Esophagus muscularis mucosa (tissue), 4 donors: ENCODE data around the gene LINGO4. TPM values are rescaled to one million over a fixed set of nuclear protein-coding genes. Genes with fewer than 3 reads are reported as not detected.
A peak's percentile ranks its signal among the peaks of the same experiment; 100 is the strongest.

Experiments used
- DNase-seq: peaks from one replicate; pipeline ENCODE4 v3.0.0-alpha.2; 2017; ENCODE audit errors: extremely low spot score
- H3K27ac ChIP-seq, 4 donors: fragments of 200-600 bp; sonication (generic); replicated peaks in 1 of 4; 1 replicate in 3 of 4; 2 replicates in 1 of 4; pipeline ENCODE4 v1.5.1; 2016 to 2019; ENCODE audit warnings: mild to moderate bottlenecking in 1 of 4
- H3K27me3 ChIP-seq, 4 donors: fragments of 200-600 bp; sonication (generic); one replicate each; pipeline versions ENCODE4 v1.5.1 to v1.6.0; 2016 to 2019
- H3K36me3 ChIP-seq, 4 donors: fragments of 200-600 bp; sonication (generic); one replicate each; pipeline ENCODE4 v1.5.1; 2016 to 2019
- H3K4me1 ChIP-seq, 4 donors: fragments of 200-600 bp; sonication (generic); one replicate each; pipeline ENCODE4 v1.5.1; 2016 to 2019
- H3K4me3 ChIP-seq, 4 donors: fragments of 200-600 bp; sonication (generic); 1 replicate in 2 of 4; 2 replicates in 2 of 4; pipeline ENCODE4 v1.5.1; 2016 to 2019; ENCODE audit warnings: mild to moderate bottlenecking in 4 of 4, moderate library complexity in 1 of 4
- H3K9me3 ChIP-seq, 4 donors: fragments of 200-600 bp; sonication (generic); 1 replicate in 3 of 4; 2 replicates in 1 of 4; pipeline ENCODE4 v1.5.1; 2016 to 2019
- EP300 ChIP-seq: sonication (generic); formaldehyde crosslinking; IDR thresholded peaks from one replicate; pipeline ENCODE4 v1.6.1; 2017; ENCODE audit warnings: antibody characterized with exemption
- POLR2A ChIP-seq: fragments of 450-650 bp; IDR thresholded peaks from one replicate; pipeline ENCODE4 v1.6.1; 2017; ENCODE audit warnings: antibody characterized with exemption, moderate library complexity, mild to moderate bottlenecking, low read depth
- POLR2AphosphoS5 ChIP-seq, 2 donors: sonication (generic); formaldehyde crosslinking; IDR thresholded peaks; one replicate each; pipeline ENCODE4 v1.6.1; 2017; ENCODE audit warnings: antibody characterized with exemption in 2 of 2
- WGBS: methylation state at CpG from one replicate; pipeline ENCODE4 v1.1.5; 2018; 5-methylcytosine and 5-hydroxymethylcytosine counted together
- intact Hi-C: fragments of 100-400 bp; cut with DNase I; formaldehyde crosslinking; loops from one replicate; pipeline ENCODE4 v1.15.1; 2023
- total RNA-seq, 4 donors: library from RNA; depleted of rRNA; stranded (reverse); fragments of >200 nt; gene quantifications; one replicate each; pipeline versions ENCODE4 v1.1.0 to v1.2.1, GENCODE V29; 2016
- TF ChIP-seq, protein P1 (sequence below), 3 experiments: fragments of 200-600 bp in 2 of 3; fragments of 450-650 bp in 1 of 3; sonication (generic) in 2 of 3; IDR thresholded peaks; one replicate each; pipeline ENCODE4 v1.5.1; 2017 to 2019; ENCODE audit warnings: antibody characterized with exemption in 3 of 3, mild to moderate bottlenecking in 2 of 3, moderate library complexity in 1 of 3

Gene LINGO4
- total RNA-seq, 4 donors from 2014 or later: not detected

DNA sequence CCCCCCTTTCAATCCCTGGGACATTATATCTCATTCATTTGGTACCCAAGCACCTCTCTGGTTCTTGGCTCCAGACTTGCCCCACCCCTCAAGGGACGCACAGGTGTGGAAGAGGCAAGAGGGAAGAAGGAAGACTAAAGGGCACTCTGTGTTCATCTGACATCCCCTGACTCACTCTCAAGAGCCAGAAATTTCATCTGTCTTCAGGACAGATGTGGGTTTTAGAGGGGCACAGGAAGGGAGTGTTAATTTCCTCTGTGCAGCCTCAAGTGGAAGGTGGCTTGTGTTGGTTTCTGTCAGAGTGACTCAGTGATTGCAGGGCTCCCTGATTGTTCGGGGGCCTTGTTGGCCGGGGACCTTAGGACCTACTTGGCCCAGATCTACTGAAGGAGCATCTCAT lies 32.0 kb upstream of the LINGO4 start:
- intact Hi-C loops: loop anchor here (10.0 kb wide), 1 partner anchor 72 kb away; the partner anchor contains the start of gene MRPL9
- WGBS: 63% methylated on average over 2 of the region's 3 CpGs
- Histone ChIP-seq H3K27ac (no peak overlapping the region), H3K36me3 (no peaks in the 10 kb centered on the region), H3K27me3 (peaks cover 8 to 69% (median 21%) of the 10 kb centered on the region in 4 donors), H3K4me1 (peaks cover 25 to 40% (median 39%) of the 10 kb centered on the region in 4 donors), H3K4me3 (no peak overlapping the region), H3K9me3 (no peaks in the 10 kb centered on the region)
- TF ChIP-seq POLR2AphosphoS5 (IDR thresholded peaks at IDR 0.05): no peak
- no peak for TF ChIP-seq POLR2A
- TF ChIP-seq EP300: no peak
- no peak for DNase-seq

DNA sequence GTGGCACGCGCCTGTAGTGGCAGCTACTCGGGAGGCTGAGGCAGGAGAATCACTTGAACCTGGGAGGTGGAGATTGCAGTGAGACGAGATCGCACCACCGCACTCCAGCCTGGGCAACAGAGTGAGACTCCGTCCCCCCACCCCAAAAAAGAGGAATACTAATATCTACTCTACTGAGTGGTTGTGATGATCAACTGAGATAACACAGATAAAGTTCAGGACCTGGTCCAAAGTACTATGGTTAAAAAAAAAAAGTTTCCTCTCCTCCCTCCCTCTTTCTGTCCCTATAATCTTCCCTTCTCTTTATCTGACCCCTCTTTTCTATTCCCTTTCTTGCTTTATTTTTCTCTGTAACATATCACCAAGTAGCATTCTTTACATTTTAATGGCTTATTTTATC lies 30.4 kb upstream of the LINGO4 start:
- Histone ChIP-seq H3K27me3 (peaks cover 8 to 72% (median 21%) of the 10 kb centered on the region in 4 donors), H3K27ac (no peak overlapping the region), H3K36me3 (no peaks in the 10 kb centered on the region), H3K4me1 (peaks cover 26 to 40% (median 39%) of the 10 kb centered on the region in 4 donors), H3K9me3 (no peaks in the 10 kb centered on the region), H3K4me3 (no peak overlapping the region)
- TF ChIP-seq EP300 (no peak), POLR2AphosphoS5 (IDR thresholded peaks at IDR 0.05) (no peak), POLR2A (no peak)
- TF ChIP-seq, protein P1, sequence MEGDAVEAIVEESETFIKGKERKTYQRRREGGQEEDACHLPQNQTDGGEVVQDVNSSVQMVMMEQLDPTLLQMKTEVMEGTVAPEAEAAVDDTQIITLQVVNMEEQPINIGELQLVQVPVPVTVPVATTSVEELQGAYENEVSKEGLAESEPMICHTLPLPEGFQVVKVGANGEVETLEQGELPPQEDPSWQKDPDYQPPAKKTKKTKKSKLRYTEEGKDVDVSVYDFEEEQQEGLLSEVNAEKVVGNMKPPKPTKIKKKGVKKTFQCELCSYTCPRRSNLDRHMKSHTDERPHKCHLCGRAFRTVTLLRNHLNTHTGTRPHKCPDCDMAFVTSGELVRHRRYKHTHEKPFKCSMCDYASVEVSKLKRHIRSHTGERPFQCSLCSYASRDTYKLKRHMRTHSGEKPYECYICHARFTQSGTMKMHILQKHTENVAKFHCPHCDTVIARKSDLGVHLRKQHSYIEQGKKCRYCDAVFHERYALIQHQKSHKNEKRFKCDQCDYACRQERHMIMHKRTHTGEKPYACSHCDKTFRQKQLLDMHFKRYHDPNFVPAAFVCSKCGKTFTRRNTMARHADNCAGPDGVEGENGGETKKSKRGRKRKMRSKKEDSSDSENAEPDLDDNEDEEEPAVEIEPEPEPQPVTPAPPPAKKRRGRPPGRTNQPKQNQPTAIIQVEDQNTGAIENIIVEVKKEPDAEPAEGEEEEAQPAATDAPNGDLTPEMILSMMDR (IDR thresholded peaks at IDR 0.05): no peak
- 96% methylated on average over 7 of the region's 7 CpGs for WGBS
- DNase-seq: no peak
- intact Hi-C loops: loop anchor here (10.0 kb wide), 1 partner anchor 71 kb away; the partner anchor contains the start of gene MRPL9

DNA sequence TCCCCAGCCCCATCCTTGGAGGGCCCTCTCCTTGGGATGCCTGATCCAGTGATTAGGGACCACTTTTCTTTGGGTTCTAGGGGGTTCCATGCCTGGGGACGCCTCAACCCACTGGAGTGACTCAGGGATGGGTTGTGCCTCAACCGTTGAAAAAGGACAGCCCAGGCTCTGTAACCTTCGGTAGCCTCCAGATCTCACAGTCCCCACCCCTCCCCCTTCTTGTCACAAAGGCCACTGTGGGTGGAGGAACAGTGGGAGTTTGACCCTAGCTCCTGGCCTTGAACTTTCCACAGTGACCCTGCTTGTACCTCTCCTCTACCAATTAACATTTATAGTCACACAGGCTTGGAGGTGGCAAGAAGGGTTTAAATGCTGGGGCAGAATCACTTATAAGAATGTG lies 29.0 kb upstream of the LINGO4 start:
- H3K27ac ChIP-seq: no peak overlapping the region
- WGBS: 57% methylated on average over 3 of the region's 3 CpGs
- DNase-seq: no peak
- H3K4me1 ChIP-seq: peaks cover 26 to 32% (median 31%) of the 10 kb centered on the region in 4 donors
- H3K27me3 ChIP-seq: peaks cover 8 to 63% (median 13%) of the 10 kb centered on the region in 4 donors
- TF ChIP-seq, protein P1 (IDR thresholded peaks at IDR 0.05): no peak
- TF ChIP-seq POLR2A: no peak
- no peak for TF ChIP-seq POLR2AphosphoS5 (IDR thresholded peaks at IDR 0.05)
- no peak for TF ChIP-seq EP300
- no peaks in the 10 kb centered on the region for H3K36me3 ChIP-seq
- intact Hi-C loops: loop anchor here (10.0 kb wide), 1 partner anchor 69 kb away; the partner anchor contains the start of gene MRPL9
- no peaks in the 10 kb centered on the region for H3K9me3 ChIP-seq
- no peak overlapping the region for H3K4me3 ChIP-seq

DNA sequence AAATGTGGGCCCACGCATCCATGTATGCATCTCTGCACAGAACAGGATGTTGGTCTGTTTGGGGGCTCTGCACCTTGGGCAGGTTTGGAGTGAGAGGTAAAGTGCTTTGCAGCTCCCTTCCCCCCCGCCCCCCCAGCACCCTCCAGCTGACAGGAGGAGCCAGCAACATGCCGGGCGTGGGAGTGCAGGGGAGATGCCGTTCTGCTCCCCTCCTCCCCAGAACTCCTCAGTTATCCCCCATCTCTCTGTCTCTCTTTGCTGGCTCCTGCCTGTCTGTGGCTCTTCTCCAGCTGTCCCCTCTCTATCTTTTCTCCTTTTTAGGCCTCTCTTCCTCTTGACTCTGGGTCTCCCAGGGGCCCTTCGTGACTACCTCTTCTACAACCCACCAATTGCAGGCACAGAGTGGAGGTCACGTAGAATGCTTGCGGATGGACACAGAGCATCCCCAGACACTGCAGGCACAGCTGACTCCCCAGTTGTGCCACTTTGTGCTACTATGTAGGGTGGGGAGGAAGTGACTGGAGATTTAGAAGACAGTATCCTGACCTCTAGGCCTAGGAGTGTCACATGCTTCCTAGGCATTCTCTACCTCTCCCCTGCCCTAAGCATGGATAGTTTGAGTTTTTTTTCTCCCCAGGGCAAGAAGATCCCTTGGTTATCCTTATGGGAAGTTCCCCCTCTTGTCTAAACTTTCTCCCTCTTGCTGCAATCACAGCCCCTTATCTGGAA lies 28.1 kb upstream of the LINGO4 start:
- DNase-seq: no peak
- Histone ChIP-seq H3K4me1 (peaks cover 19 to 32% (median 31%) of the 10 kb centered on the region in 4 donors), H3K4me3 (no peak overlapping the region), H3K27me3 (peaks cover 4 to 54% (median 5%) of the 10 kb centered on the region in 4 donors), H3K27ac (no peak overlapping the region), H3K9me3 (no peaks in the 10 kb centered on the region), H3K36me3 (no peaks in the 10 kb centered on the region)
- WGBS: 89% methylated on average over 7 of the region's 8 CpGs
- intact Hi-C loops: loop anchor here (10.0 kb wide), 1 partner anchor 69 kb away; the partner anchor contains the start of gene MRPL9
- no peak for TF ChIP-seq EP300
- TF ChIP-seq, protein P1 (IDR thresholded peaks at IDR 0.05): no peak
- no peak for TF ChIP-seq POLR2A
- no peak for TF ChIP-seq POLR2AphosphoS5 (IDR thresholded peaks at IDR 0.05)

DNA sequence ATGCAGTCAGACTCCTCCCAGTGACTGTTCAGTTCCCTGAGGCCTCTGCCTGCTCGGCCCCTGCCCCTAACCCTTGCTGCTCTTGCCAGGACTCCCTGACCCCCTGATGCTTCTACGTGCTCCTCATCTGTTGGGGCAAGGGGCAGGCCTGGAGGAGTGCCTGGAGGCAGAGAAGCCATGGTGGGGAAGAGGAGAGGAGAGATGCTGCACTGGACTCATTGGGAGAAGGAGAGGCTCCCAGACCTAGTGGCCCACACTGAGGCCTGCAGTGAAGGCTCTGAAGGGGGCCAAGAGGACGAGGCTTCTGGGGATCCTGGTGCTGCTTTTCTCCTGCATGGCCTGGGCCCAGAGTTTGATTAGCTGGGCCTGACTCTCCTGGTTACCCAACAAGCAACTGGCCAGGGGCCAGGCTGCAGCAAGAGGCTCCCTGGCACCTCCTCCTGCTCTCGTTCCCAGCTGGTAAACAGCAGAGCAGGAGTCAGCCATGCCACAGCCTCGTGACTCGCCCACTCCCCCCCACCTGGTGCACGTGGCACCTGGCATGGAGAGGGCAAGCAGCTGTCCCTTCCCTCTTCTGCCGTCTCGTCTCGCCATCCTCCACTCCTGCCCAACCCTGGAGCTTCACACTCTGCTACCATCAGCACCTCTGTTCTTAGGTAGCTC lies 27.2 kb upstream of the LINGO4 start:
- H3K27ac ChIP-seq: no peak overlapping the region
- intact Hi-C loops: loop anchor here (10.0 kb wide), 1 partner anchor 68 kb away; the partner anchor contains the start of gene MRPL9
- H3K9me3 ChIP-seq: no peaks in the 10 kb centered on the region
- no peak overlapping the region for H3K4me3 ChIP-seq
- peaks cover 13 to 27% (median 25%) of the 10 kb centered on the region in 4 donors for H3K4me1 ChIP-seq
- DNase-seq: no peak
- H3K27me3 ChIP-seq: peaks cover 0 to 45% (median 5%) of the 10 kb centered on the region in 4 donors
- TF ChIP-seq EP300 (no peak), POLR2AphosphoS5 (IDR thresholded peaks at IDR 0.05) (peak in 1 of 2 donors; percentile 15)
- WGBS: 53% methylated on average over 10 of the region's 10 CpGs
- H3K36me3 ChIP-seq: no peaks in the 10 kb centered on the region
